NCI-H146 treated with DMSO at 0.1 percent for 48 hours (cell line): ENCODE measurements around the gene NUP210.
"Not testable (repeated sequence)": the region's sequence is repeated elsewhere in the genome, so short reads cannot be mapped to it uniquely, and the experiment has no call there.

ENCODE experiments used
- DNase-seq: peaks from one replicate; lab custom pipeline; 2025; ENCODE audit not compliant: unreplicated experiment; lab: John Stamatoyannopoulos, UW

NUP210 gene

GRCh38 chr3:13377741-13378140 is 42.4 kb downstream of the NUP210 start:
- not testable (repeated sequence) for DNase-seq

DNA sequence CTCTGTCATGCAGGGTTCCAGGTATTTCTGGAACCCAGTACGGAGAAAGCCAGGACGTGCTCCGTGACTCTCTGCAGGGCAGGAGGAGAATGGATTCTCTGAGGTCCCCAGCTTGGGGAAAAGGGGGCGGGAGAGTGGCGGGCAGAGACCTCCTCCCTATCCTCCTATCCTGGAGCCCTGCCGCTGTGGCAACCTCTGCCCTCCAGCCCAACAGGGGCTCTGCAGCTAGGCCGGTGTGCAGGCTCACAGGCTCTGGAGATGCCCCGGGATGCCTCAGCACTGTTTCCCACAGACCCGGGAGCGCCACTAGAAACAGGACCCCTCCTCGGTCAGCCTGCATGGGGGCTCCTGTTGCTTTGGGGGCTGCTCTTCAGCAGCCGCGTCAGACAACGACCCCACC is 43.1 kb downstream of the NUP210 start:
- DNase-seq: no peak

GRCh38 chr3:13376091-13376490 is 44.0 kb downstream of the NUP210 start:
- DNase-seq: no peak

- DNase-seq: no peak
These were observed 44.7 kb downstream of the NUP210 start for GRCh38 chr3:13375464-13375863.

DNA sequence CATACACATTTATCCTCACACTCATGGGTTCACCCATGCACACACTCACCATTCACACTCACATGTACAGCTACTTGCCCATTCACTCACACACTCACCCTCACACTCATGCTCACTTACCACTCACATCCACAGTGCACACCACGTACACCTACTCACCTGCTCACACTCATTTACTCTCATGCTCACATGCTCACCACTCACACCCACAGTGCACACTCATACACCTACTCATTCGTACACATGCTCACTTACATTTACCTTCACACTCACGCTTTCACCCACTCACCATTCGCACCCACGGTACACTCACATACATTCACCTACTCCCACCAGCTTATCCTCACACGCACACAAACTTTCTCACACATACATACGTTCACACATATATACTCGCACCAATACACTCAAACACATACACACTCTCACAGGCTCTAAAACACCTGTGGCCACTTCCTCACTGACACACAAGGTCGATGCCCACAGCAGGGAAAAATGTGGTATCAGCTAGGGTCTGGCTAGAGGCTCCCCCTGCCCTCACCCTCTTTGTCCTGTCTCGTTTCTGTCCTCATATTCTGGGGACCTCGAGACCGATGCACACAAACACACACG is 46.0 kb downstream of the NUP210 start:
- DNase-seq: no peak

DNA sequence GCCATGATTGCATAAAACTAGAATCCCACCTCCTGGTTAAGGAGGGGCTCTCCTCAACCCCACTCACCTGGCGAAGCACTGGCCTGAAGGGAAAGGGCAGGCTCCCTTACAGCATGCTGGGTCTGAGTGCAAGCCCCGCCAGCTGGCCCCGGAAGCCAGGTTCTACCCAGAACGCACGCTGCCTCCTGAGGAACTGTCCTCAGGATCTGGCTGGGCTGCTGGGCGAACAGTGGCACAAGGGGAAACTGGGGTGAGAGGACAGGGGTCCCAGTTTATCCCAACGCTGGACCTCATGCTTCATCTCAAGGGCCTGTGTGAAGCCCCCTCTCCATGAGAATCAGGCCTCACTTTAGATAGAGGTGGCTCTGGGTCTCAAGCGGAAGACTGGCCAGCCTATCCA is 47.5 kb downstream of the NUP210 start:
- no peak for DNase-seq

DNA sequence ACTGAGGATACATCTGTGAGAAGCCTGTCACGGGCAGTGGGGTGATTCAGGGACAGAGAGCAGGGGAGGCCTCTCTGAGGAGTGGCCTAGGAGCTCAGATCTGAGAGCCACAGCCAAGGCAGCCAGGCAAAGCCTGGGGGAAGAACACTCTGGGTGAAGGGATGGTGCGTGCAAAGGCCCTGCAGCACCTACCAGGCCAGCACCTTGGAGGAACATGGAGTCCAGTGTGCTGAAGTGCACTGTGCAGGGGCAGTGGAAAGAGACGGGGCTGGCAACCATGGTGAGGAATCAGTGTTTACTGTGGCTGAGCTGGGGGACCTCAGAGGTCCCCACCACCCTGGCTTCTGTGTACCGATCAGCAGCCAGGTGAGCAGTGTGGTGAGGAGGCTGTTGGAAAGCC is 48.0 kb downstream of the NUP210 start:
- no peak for DNase-seq

DNA sequence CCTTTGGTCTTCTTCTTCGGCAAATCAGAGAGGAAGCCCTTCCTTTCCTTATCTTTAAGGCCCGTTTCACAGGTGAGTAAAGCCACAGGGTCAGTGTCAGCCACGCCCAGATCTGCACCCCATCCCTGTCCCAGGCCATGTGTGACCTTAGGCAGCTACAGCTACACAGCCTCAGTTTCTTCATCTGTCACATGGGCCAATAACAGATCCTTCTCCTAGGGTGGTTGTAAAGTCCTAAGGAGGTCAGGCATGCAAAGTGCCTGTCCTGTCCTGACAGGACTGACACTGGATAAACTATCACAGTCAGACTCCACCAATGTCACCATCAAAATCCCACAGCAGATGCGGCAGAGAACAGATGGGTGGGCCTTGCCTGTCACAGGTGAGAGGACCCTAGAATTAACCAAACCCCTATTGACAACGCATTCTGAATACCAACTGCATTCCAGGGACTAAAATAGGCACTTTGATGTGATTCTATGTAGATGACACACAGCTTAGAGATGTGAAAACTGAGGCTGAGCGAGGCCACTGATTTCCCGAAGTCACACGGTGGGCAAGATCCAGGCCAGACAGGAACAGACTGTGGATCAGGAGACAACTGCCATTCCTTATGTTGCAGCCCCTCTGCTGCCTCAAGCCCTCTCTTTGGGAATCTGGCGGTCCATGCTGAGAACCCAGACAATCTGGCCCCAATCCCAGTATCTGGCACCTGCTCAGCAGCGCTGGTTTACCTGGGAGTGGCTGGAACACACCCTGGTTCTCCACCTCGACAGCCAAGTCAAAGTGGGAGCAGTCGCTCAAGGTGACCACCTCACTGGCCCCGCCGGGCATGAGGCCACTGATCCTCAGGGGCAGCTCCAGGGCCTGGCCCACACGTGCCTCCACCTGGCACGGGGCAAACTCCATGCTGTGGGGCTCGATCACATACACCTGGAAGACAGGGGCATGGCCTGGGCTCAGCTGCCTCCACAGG is 48.7 kb downstream of the NUP210 start:
- no peak for DNase-seq

- DNase-seq: no peak
These were observed 49.5 kb downstream of the NUP210 start for GRCh38 chr3:13370609-13371008.

DNA sequence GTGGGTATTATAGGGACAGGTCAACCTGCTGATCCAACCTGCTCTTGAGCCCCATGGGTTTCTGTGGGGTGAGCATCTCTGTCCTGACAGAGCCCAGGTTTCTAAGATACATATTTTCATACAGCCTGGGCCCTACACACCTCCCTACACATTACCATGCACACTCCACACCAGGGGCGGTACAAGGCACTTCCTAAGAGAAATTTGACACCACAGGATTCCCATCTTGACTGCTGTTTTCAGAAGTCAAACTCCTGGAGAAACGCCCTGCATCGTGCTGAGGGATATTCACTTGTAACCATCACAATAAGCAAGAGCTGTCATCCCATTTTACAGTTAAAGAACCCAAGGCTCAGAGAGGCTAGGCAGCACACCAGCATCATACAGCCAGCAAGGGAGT is 50.1 kb downstream of the NUP210 start:
- DNase-seq: no peak

GRCh38 chr3:13368834-13369233 is 51.3 kb downstream of the NUP210 start:
- no peak for DNase-seq

- DNase-seq: no peak
These were observed 52.4 kb downstream of the NUP210 start for GRCh38 chr3:13367728-13368127.

DNA sequence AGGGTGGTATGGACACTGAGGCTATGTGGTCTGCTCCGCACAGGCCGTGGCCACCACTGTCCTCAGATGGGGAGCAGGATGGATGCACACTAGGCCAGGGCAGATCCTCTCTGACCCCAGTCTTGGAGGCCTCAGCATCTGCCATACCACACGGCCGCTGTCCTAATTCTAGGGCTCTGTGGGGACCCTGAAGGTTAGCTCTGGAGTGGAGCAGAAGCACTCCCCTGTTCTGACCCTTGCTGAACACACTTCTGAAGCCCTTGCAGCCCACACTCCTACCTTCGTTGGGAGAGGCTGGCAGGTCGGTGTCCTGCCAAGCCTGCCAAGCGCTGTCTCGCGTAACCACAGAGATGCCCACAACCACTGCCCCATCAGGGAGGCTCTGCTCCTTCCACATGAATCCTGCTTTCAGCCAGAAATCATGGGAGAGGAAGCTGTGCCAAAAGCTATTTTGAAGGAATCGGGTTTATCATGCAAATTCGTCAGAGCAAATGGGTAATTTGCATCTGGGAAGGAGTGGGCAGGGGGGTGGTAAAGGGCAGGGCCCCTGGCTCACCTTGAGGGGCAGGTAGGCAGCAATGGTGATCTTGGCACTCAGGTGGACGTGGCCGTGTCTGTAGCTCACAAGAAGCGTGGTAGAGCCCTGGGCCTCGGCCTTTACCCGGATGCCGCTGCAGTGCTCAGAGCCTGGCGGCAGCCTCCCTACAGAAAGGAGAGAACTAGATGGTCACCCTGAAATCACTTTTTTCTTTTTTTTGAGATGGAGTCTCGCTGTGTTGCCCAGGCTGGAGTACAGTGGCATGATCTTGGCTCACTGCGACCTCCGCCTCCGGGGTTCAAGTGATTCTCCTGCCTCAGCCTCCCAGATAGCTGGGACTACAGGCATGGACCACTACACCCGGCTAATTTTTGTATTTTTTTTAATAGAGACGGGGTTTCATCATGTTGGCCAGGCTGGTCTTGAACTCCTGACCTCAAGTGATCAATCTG is 54.4 kb downstream of the NUP210 start:
- no peak for DNase-seq

DNA sequence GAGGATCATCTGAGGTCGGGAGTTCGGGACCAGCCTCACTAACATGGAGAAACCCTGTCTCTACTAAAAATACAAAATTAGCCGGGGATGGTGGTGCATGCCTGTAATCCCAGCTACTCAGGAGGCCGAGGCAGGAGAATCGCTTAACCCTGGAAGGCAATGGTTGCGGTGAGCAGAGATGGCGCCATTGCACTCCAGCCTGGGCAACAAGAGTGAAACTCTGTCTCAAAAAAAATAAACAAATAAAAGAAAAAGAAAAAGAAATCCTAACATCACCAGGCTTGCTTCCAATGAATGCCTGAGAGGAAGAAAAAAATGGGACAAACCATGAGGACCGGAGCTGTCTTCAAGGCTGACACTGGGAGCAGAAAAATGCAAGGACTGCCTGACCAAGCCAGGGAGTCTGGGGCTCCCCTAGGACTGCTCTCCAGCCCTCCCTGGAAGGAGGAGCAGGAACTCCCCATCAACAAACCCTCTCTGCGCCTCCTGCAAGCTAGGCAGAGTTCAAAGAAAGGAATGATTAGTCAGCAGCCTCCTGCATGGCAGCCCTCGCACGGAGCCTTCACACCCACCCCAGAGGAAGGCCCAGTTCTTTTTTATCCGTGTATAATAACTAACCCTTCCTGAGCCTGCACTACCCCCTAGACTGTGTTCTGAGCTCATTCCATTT is 55.4 kb downstream of the NUP210 start:
- DNase-seq: no peak

DNA sequence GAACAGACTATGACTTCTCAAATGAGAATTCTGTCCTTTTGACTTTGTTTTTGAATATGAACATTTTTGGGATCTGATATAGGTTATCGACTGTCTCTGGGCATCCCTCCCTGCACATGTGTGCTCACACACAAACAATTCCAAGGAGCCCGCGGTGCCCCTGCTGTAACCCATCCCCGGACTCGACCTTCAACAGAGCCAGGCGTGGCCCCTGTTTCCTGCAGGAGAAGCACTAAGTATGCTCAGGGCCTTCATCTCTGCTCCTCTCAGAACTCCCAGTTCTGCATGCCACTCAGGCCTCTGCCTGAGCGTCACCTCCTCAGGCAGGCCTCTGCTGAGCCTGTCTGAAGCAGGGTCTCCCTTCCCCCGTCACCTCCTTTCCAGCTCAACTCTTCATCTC is 57.6 kb downstream of the NUP210 start:
- no peak for DNase-seq

DNA sequence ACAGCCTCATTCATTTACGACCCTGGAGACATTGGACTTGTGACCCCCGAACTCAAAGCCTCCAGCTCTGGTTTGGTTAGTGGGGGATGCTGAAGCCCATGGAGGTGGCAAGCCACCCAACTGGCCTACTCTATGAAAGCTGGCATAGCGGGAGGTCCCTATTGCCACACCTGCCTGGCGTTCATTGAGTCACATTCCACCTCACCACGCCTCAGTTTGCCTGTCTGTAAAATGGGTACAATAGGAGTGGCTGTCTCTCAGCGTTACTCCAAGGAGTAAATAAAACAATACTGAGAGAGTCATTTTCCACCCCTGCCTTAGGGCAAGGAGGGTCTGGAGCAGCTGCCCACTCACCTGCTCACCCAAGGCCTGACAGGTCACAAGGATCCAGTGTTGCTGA is 60.2 kb downstream of the NUP210 start:
- DNase-seq: no peak

DNA sequence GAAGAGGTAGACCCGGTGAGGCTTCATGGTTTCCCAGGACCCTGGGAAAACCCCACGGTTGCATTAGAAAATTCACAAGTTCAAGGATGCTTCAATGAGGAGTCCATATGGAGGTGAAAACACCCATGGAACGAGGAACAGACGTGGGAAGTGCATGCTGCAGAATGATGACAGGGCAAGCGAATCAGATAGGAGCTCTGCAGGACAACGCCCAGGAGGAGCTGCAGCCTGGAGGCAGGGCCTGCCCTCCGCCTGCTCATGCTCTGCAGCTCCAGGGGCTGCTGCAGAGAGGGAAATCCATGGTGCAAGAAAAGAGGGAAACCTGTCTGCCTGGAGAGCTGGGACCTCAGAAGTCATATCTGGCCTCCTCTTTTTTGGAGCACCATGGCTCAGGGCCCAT is 61.5 kb downstream of the NUP210 start:
- DNase-seq: no peak

DNA sequence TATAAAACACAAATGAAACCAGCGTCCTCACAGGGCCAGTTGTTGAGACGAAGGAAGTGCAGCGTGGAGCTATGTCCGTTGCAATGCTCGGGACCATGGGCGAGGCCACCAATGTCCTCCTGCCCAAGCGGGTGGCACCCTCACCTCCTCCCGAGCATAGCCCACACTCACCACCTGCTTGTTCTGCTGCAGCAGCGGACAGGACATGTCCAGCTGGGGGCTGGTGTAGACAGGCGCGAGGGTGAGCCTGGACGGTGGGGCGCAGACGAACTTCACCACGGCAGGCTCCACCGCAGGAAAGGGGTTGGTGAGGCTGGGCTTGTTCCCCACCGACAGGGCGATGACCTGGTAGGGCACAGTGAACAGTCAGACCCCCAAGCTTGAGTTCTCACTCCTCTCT is 62.1 kb downstream of the NUP210 start:
- DNase-seq: no peak

DNA sequence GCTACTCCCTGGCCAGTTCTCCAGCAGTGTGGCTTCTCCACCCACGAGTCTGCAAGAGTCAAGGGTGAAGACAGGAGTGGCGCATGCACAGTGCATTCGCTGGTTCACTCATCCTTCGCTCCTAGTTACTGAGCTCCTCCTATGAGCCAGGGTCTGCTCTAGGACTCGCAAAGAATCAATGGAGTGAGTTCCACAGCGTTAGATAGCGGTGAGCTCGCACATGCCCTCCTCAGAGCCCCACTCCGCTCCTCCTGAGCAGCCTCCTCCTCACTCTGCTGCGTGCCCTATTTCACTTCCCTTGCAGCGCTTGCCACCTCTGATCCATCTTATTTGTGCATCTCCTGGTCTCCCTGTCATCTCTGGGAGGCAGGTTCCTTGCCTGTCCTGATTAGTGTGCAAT is 63.0 kb downstream of the NUP210 start:
- no peak for DNase-seq

DNA sequence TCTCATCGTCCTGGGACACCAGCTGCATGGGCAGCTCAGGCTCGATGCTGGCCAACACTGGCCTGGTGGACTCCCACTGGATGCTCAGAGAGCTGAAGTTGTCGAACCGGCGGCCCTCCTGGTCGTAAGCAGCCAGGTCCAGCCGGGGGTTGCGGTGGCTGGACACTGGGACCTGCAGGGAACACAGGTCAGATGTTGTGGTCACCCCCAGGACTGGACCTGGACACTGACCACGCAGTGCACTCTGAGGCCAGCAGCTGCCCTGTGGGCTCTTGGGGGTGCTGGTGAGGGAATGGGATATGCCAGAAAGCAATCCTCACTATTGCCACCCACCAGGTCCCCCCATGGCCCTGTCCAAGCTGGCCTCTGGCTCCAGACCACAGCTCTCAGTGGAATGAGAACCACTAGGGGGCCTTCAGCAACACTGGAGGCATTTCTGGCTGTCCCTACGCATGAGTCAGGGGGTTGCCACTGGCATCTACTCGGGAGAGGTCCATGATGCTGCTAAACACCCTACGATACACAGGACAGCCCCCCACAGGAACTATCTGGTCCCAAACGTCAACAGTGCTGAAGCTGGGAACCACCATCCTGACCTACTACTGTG is 66.1 kb downstream of the NUP210 start:
- no peak for DNase-seq
